ENCODE measurements around the gene OSBPL2.

The OSBPL2 gene

GRCh38 chr20:62262064-62262463 is 23.7 kb downstream of the OSBPL2 start:
- no peak for DNase-seq

DNA sequence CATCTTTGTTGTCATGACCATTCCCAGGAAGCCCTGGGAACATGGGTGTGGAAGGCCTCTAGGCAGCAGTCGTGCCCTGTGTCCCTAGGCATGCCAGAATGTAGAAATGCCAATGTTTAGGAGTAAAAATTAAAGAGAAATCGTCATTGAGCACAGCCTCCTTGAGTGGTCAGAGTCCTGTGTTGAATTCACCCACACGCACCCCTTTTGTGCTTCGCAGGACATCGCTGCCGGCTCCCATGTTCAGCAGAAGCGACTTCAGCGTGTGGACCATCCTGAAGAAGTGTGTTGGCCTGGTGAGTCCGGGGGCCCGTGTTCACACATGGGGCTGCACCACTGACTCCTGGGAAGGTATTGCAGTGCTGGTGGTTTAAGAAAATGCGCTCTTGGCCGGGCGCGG is 25.1 kb downstream of the OSBPL2 start:
- no peak for DNase-seq

DNA sequence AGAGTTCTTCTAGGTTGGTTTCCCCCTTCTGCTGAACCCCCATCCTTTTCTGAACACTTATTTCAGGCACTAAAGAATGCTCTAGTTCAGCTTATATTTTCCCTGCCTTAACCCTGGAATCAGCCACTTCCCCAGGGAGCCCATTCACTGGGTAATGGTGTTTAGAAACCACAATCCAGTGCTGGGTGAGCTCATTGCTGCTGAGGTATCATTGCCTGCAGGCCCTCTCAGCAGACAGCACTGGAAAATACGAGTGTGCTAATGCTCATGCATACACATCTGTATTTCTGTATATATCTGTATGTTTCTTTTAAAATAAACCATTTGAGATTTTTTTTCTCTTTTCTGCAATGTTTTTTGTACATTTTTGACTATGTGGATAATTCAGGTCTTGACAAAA is 27.0 kb downstream of the OSBPL2 start:
- DNase-seq = no peak

DNA sequence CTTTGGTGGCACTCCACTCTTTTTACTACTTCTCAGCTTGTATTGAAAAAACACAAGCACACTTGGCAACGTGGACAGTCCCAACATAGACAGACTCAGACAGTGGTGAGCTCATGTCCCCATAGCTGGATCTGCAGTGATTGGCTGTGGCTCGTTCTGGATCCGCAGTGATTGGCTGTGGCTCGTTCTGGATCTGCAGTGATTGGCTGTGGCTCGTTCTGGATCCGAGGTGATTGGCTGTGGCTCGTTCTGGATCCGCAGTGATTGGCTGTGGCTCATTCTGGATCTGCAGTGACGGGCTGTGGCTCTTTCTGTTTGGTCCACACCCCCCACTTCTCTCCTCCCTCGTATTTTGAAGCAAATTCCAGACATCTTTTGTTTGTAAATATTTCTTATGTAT is 28.0 kb downstream of the OSBPL2 start:
- DNase-seq = no peak

DNA sequence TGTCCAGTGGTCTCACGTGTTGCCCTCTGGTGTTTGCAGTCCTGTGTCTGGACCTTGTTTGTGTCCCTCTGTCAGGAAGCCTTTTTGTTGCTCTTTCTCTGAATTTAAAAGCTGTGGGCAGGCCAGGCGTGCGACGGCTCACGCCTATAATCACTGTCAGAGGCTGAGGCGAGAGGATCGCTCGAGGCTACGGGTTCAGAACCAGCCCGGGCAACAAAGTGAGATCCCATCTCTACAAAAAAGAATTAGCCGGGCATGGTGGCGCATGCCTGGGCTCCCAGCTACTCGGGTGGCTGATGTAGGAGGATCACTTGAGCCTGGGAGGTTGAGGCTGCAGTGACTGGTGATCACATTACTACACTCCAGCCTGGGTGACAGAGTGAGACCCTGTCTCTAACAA is 28.5 kb downstream of the OSBPL2 start:
- DNase-seq = no peak

GRCh38 chr20:62267543-62267942 is 29.2 kb downstream of the OSBPL2 start:
- DNase-seq = no peak

GRCh38 chr20:62268228-62268900 is 30.0 kb downstream of the OSBPL2 start:
- no peak for DNase-seq

GRCh38 chr20:62269378-62269777 is 31.1 kb downstream of the OSBPL2 start:
- no peak for DNase-seq

DNA sequence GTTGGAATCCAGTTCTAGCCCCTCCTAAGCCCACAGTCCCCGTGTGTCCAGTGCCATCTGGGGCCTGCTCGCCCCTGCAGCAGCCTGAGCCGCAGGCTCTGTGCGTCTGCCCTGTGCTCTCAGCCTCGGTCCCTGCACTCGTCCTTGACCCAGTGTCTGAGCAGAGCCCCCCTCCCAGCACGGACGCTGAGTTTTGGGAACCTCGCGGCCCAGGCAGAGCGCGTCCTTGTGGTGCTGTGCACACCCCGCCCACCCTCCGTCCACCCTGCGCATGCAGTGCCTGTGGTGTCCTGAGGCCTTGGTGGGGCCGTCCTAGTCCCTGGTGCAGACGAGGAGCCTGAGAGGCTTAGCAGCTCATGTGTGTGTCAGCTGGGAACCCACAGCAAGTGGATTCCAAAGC is 31.6 kb downstream of the OSBPL2 start:
- DNase-seq = no peak

- no peak for DNase-seq
Measured at GRCh38 chr20:62272200-62272599, 33.9 kb downstream of the OSBPL2 start.

GRCh38 chr20:62273416-62273815 is 35.1 kb downstream of the OSBPL2 start:
- no peak for DNase-seq

- DNase-seq = peak; percentile 9
Measured at GRCh38 chr20:62274332-62274950, 36.1 kb downstream of the OSBPL2 start.

- no peak for DNase-seq
Measured at GRCh38 chr20:62275219-62275618, 36.9 kb downstream of the OSBPL2 start.

DNA sequence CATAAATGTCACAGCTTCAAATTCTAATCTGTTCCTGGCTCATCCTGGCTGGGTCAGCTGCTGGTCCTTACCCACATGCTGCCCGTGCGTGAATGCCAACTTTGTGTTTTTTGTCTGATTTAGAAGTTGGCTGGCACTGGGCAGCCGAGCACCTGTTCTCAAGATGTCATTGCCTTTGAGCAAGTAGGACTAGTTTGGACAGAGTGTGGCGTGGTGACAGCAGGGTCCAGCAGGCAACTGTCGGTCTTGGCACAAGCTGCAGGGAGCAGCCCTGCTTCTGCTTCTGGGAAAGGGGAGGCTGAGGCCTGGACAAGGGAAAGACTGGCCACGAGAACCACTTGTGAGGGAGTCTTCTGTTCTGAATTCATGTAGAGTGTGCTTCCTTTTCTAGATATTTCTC is 38.1 kb downstream of the OSBPL2 start:
- no peak for DNase-seq

- no peak for DNase-seq
Measured at GRCh38 chr20:62277253-62277652, 38.9 kb downstream of the OSBPL2 start.

DNA sequence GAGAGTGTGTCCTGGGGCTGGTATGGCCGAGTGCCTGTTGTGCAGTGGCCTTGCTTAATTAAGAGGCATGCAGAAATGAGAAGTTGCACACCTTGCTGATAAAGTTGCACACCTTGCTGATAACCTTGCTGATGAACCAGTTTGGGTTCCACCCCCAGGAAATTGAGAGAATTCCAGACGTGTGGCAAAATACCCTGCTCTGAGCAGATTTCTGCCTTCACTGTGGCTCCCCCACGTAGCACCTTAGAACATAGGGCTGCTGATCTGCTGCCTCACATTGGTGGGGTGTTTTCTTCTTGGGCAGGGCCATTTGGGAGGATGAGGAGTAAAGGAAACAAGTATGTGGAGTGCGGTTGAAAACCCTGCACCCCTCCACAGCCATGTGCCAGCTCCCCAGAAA is 42.0 kb downstream of the OSBPL2 start:
- DNase-seq = no peak

- peak; percentile 98 for DNase-seq
Measured at GRCh38 chr20:62281161-62281933, 43.0 kb downstream of the OSBPL2 start.

GRCh38 chr20:62282103-62282502 is 43.8 kb downstream of the OSBPL2 start:
- no peak for DNase-seq

DNA sequence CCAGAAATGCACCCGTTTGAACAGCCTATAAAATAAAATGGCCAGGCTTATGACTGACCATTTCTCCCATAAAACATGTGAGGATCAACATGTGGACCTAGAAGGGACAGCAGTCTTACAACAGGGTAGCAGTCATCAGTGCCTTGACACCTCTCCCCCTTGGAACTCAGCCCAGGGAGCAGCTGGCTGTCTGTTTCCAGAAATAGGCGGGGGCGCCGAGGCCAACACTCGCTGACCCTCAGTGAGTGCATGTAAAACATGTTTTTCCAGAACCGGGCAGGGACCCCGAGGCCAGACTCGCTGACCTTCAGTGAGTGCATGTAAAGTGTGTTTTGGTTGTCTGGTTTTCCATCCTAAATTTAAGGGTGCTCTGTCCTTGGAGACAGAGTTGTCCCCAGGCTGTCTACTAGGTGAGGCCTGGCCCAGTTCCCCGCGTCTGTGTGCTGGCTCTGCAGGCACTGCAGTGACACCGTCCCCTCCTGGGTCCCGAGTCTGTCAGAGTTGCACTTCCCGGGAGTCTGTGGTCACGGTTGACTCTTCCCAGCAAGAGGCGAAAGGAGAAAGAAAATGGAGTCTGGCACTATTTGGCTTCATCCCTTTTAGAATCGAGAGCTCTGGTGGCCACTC is 44.7 kb downstream of the OSBPL2 start:
- DNase-seq = no peak

GRCh38 chr20:62284448-62284847 is 46.1 kb downstream of the OSBPL2 start:
- no peak for DNase-seq

DNA sequence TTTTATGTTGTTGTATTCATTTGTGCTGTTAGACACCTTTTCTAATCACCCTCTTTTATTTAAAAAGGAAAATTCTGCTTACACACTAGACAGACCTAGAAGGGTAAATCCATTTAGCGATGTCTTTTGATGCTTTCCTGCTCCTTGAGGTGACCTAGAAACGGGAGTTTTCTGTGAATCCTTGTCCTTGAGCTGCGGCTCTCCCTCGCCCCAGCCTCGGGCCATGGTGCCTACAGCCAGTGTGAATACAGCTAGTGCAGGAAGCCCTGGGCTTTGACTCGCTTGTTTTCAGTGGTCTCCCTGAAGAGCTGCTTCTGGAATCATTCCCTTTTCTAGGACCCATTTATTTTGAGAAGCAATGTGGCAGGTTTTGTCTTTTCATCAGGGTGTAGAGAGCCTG is 46.8 kb downstream of the OSBPL2 start:
- no peak for DNase-seq

GRCh38 chr20:62285722-62286121 is 47.4 kb downstream of the OSBPL2 start:
- no peak for DNase-seq

- no peak for DNase-seq
Measured at GRCh38 chr20:62286493-62287064, 48.3 kb downstream of the OSBPL2 start.

All from DMS79 treated with DMSO at 0.1 percent for 48 hours (cell line).